ENCODE measurements around the gene HIVEP3. TPM values are rescaled to one million over a fixed set of nuclear protein-coding genes. Genes with fewer than 3 reads are reported as not detected.
"Not testable (repeated sequence)": the region's sequence is repeated elsewhere in the genome, so short reads cannot be mapped to it uniquely, and the experiment has no call there.

Gene HIVEP3
- total RNA-seq, 2 donors from 2014 or later = 4.0 to 5.4 TPM

DNA sequence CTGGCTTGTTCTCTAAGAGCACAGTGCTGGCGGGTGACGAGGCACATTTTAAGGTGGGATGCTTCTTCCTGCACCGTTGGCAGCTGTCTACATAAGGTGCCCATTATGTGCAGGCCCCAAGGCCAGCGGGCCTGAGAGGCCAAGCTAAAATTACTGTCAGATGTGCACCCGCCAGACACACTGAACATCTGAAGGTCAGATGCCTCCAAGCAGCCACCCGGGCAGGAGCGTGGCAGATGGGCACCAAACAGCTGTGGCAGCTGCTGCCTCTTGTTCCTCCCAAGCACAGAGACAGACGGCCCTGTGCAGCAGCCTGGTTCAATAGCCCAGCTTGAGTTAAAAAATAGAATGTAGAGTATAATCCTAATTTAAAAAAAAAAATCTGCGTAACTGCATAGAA lies 222.3 kb downstream of the HIVEP3 start:
- intact Hi-C loops (cut with DNase I, micrococcal nuclease) = no loop called here
- DNase-seq = no peak
- no peak for ATAC-seq

DNA sequence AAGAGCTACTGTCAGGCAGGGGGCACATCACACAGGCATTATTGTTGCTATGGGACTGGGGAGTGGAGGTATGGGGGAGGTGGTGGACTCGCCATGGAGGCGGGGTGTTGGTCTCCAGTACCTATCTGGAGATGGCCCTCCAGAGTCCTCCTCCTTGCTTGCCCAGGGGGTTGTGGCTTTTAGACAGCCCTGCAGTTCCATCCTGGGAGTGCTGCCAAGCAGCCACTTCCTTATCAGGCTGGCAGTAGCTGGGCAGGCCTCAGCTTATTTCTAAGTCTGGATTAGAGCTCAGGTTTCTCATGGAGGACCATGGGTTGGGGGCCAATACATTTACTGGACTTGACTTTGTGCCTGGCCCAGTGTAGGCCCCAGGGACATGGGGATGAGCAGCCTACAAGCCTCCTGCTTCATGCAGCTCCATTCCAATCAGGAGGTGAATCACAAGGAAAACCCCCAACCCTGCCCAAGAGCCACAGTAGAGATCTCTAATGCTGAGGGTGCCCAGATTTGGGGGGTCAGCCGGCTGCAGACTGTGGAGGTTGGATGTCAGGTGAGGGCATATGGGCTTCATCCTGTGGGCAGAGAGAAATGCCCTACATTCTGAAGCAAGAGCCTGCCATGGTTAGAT lies 223.5 kb downstream of the HIVEP3 start:
- intact Hi-C loops (cut with DNase I, micrococcal nuclease) = no loop called here
- ATAC-seq (peak; percentile 45), DNase-seq (peak in 1 of 2 donors; percentile 48)

DNA sequence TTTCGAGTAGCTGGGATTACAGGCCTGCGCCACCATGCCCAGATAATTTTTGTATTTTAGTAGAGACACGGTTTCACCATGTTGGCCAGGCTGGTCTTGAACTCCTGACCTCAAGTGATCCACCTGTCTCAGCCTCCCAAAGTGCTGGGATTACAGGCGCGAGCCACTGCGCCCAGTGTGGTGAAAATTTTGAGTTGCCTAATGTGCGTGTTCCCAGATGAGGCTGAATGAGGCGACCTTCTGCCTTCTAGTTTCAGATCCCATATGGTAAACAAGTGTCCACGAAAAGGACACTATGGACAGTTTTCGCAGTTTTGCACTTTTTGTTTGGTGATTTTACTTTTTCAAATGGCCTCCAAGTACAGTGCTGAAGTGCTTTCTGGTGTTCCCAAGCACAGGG lies 226.8 kb downstream of the HIVEP3 start:
- DNase-seq; intact Hi-C loops (cut with DNase I, micrococcal nuclease); ATAC-seq: not testable (repeated sequence)

- DNase-seq (no peak), ATAC-seq (no peak)
- intact Hi-C loops (cut with DNase I, micrococcal nuclease) = no loop called here
Measured at GRCh38 chr1:41691424-41691823, 227.3 kb downstream of the HIVEP3 start.

DNA sequence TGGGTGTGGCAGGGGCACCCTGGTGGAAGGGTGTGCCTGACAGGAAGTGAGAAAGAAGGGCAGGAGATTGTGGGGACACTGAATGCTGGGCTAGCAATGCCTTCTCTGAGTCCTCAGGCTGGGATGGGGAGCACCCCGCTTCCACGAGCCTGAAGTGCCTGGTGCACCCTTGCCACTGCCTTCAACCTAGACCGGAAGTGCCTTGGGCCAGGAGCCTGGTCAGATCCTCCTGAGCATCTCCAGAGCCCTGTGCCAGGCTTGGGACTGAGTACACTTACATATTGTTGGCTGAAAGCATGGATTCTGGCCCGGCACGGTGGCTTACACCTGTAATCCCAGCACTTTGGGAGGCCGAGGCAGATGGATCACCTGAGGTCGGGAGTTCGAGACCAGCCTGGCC lies 228.4 kb downstream of the HIVEP3 start:
- ATAC-seq (no peak), DNase-seq (no peak)
- intact Hi-C loops (cut with DNase I, micrococcal nuclease) = no loop called here

DNA sequence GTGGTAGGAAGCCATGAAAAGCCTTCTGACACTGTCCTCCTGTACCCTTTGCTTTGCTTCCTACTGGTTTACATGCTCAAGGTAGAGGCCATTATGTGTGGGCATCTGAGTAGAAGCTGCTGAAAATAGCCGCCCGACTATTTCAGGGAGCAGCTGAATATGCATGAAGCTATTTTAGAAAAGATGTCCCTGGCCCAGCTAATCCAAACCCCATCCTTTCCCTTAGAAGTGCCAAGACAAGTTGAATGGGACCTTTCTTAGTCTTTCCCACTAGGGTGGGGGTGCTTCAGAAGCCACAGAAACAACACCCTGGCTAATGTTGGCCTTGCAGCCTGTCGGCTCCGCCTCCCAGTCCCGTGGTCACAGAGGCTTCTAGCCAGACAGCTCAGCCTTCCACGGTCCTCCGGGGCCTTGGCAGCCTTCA lies 229.2 kb downstream of the HIVEP3 start:
- ATAC-seq (no peak), DNase-seq (no peak)
- intact Hi-C loops (cut with DNase I, micrococcal nuclease) = no loop called here

GRCh38 chr1:41689139-41689538 lies 229.6 kb downstream of the HIVEP3 start:
- intact Hi-C loops (cut with DNase I, micrococcal nuclease) = no loop called here
- no peak for DNase-seq
- ATAC-seq = no peak

DNA sequence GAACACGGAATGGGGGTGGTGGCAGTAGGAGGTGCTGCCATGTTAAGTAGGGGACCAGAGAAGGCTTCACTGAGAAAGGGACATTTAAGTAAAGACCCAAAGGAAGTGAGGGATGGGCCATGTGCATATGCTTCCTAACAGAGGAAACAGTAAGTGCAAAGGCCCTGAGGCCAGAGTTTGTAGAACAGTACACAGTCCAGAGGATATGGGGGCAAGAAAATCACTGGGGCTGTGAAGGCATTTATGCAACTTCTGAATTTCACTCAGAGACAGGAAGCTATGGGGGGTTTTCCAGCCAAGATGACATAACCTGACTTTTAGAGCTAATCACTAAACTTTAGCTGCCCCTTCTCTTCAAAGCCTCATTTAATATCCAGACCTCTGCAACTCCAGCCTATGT lies 231.7 kb downstream of the HIVEP3 start:
- ATAC-seq = no peak
- intact Hi-C loops (cut with DNase I, micrococcal nuclease) = no loop called here
- DNase-seq = no peak

DNA sequence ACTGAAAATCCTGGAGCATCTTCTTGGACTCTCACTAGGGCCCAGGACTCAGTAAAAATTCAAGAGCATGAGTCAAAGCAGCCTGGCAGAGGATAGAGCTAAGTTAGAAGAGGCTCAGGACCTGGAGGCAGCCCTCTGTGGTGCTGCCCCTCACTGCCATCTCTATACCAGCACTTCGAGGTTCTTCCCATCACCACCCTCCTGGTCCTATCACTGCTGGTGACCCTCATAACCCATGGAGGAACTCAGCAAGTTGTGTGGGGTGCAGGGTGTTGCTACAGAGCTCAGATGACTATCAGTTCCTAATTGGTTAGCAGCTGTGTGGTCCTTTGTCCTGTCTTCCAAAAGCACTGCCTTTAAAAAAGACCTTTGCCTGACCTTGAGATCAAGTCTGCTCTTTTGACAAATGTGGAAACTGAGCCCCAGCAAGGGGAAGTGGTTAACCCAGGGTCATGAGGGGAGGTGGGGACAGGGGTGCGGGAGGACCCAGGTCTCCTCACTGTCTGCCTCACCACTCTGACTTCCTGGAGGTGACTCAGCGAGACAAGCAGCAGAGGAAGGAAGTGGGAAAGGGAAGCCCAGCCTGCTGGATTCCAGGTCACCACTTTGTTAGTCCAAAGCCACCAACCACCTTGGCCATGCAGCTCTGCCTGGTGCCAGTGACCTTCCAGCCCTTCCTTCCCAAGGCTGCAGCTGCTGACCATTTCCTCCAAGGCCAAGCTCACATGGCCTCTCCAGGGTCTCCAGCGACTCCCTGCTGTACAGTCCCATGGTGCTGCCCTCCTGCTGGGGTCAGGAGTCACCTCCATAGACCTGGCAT lies 234.8 kb downstream of the HIVEP3 start:
- ATAC-seq = no peak
- DNase-seq = no peak
- intact Hi-C loops (cut with DNase I, micrococcal nuclease) = no loop called here

- DNase-seq (no peak), ATAC-seq (no peak)
- intact Hi-C loops (cut with DNase I, micrococcal nuclease) = no loop called here
Measured at GRCh38 chr1:41682845-41683625, 235.7 kb downstream of the HIVEP3 start.

DNA sequence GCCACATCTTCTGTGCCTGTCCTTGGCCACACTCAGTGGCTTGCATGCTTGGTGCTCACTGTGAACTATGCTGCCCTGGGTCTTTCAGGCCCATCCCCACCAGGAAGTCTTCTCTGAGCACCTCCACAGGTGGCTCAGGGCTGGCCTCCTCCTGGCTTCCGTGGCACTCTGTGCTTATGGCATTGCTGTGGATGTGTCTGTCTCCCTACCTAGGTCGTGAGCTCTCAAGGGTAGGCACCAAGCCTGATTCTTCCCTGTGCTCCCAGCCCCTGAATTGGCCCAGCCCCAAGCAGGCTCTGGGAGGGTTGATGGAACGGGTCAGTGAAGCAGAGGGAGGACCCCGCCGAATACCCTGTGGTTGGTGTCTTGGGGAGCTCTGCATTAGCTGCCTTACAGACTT lies 236.6 kb downstream of the HIVEP3 start:
- DNase-seq = no peak
- intact Hi-C loops (cut with DNase I, micrococcal nuclease) = no loop called here
- ATAC-seq = no peak

DNA sequence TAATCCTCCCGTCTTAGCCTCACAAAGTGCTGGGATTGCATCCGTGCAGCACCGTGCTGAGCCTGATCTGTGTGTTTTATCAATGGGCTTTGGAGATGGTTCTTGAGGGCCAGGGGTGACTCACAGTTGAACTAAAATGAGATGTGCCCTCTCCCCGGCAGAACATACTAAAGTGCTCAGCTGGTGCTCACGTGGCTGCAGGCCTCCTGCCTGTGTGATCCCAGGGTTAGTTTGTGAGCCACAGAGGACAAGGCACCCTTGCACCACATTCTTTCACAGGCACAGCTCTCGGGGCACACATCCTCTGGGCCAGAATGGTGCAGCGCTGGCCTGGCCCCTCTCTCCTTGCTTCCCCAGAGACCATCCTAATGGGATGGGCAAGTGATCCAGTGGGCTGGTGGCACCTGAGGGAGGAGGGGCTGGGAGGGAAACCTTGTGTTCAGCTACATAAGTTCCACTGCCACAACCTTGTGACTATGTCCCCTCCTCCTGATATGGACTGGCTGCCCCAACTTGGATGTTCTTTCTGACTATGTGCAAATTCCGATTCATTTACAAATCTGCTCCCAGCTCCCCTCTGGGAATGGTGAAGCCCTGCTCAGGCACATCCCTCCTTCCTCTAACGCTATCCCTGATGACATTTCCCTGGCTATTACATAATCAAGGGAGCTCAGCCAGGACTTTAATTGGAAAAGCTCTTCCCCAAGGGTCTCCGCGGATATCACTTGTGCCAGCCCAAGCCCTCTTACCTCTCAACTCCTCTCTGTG lies 237.2 kb downstream of the HIVEP3 start:
- ATAC-seq = no peak

DNA sequence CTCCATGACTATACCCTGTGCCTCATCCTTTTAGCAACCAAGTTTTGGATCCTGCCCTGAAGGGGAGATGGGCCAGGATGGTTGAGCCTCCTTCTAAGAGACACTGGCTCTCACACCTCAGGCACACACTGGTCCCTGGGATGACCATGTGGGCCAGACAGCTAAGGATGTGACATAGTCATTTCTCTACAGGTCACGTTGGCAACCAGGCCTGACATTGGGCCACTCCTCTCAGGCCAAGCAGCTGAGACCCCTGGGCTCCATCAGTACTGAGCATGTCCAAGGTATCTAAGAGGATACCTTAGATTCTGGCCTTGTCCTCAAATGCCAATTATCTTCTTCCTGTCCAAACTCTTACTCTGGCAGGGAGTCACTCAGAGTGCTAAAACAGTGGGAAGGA lies 238.7 kb downstream of the HIVEP3 start:
- intact Hi-C loops (cut with DNase I, micrococcal nuclease) = no loop called here
- ATAC-seq = no peak
- DNase-seq = no peak

More for the DNA sequence above, 237.2 kb downstream of the HIVEP3 start:
- DNase-seq = no peak
- intact Hi-C loops (cut with DNase I, micrococcal nuclease) = no loop called here

DNA sequence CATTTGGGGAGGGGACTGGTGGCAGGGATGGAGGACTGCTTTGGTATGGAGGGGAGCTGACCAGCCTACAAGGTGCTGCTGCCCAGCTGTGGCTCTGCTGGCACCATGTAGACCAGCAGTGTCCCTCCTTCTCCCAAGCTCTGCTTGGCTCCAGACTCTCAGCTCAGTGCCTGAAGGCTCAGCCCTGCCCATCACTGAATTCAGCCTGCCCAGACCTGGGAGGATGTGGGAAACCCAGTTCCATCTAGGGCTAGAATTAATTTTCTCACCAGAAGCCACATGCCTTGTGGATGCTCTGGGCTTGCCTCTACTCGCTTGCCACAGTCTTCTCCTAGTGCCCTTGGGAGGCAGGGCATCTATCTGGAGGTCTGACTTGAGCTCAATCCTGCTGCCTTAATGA lies 239.2 kb downstream of the HIVEP3 start:
- no peak for ATAC-seq
- no peak for DNase-seq
- intact Hi-C loops (cut with DNase I, micrococcal nuclease) = no loop called here

- DNase-seq = no peak
- peak; percentile 56 for ATAC-seq
- intact Hi-C loops (cut with DNase I, micrococcal nuclease) = no loop called here
Measured at GRCh38 chr1:41678111-41678878, 240.4 kb downstream of the HIVEP3 start.

DNA sequence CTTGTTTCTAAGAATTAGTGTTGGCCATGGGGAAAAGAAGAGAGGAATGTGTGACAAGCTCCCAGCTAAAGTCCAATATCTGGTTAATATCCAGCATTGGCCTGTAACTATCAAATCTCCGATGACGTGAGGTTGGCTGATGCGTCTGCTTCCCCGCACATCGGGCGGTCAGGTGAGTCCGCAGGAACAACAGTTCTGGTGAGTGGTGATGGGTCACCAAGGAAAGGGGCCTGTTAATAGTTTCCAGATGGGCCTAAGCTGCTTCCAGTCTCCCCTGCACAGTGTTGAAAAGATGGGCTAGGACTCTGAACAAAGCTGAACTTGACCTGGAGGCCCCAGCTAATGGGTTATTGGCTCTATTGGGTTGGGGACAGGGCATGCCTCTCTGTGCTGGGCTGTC lies 241.1 kb downstream of the HIVEP3 start:
- ATAC-seq = no peak
- intact Hi-C loops (cut with DNase I, micrococcal nuclease) = no loop called here
- no peak for DNase-seq

GRCh38 chr1:41675401-41675800 lies 243.3 kb downstream of the HIVEP3 start:
- intact Hi-C loops (cut with DNase I, micrococcal nuclease) = no loop called here
- DNase-seq = no peak
- ATAC-seq = no peak

- no peak for ATAC-seq
- DNase-seq = no peak
- intact Hi-C loops (cut with DNase I, micrococcal nuclease) = no loop called here
Measured at GRCh38 chr1:41674522-41674921, 244.2 kb downstream of the HIVEP3 start.
